Activated T-helper 1 cell treated with anti-CD3 and anti-CD28 coated beads, Interleukin-2, amount 50 U/mL, for 16 hours (primary cell): ENCODE data around the gene MICALL2.

Experiments used
- DNase-seq, 2 donors: peaks; one replicate each; pipeline ENCODE4 v3.0.0-alpha.2; 2020; ENCODE audit warnings: low read depth in 1 of 2, low spot score in 1 of 2

MICALL2 gene

DNA sequence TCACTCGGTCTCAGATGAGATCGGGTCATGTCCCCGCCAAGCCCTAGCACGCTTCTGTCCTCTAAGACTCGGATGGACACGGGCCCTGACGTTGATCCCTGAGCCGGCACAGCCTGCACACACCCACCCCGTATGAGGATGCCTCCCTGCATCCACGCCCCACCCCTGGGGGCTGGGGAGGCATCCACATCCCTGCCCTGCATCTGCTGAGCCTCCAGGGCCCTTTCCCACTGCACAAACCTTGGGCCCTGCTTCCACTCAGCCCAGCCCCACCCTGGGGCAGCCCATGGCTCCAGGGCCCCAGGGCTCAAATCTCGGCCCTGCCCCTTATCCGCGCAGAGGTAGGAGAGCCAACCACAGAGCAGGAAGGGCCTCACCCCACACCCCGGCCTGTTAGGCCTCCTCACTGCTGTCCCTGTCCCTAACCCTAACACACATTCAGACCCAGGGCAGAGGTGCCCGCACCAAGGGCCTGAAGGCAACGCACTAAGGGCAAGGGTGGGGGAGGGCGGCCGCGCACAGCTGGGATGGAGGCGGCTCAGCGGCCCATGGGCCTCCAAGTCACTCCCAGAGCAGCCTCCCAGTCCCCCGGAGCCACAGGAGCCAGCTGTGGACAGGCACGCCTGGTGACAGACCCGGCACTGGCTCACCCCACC, 9.5 kb upstream of the MICALL2 start:
- DNase-seq: no peak

DNA sequence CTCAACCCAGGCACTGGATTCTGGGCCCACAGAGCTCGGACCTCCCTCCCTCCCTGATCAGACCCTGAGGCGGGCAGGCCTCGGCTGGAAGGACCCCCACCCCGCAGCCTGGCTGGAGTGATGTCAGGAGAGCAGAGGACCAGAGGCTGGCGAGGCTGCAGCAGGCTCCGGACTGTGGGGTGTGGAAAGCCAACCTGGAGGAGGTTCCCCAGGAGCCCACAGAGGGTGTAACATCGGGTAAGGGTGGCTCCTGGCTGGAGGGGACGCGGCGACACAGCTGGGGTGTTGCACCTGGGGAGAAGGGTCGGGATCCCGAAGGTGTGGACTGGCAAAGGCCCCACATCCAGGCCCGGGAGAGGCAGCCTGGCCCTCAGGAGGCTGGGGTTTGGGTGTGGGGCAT, 8.9 kb upstream of the MICALL2 start:
- no peak for DNase-seq

DNA sequence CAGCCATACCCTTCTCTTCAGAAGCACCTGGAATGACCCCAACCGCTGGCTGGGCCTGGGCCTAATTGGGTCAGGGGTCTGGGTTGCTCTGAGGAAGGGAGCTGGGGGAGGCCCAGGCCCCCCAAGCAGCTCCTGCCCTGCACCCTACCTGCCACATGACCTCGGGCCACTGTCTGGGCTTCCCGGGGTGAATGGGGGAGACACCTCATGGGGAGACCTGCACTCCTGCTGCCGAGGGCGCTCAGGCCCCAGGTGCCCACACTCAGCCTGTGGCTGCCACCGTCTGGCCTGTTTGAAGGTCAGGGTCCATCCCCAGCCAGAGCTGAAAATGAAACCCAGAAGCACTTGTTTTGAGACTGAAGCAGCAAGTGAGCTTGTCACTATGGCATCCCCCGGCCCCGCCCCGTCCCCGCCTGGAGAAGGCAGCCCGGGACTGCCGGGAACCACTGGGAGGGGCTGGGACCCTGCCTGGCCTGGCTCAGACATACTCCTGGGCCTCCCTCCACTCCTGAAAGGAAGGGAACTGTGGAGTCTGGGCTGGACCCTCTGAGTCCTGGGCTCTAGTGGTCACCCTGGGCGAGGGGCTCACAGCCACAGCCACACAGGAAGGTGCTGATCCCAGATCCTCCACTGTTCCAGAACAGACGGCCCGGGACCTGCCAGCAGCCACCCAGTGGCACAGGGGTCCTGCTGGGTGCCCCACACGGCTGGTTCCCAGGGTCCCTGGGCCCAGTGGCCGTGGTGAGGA, 7.4 kb upstream of the MICALL2 start:
- no peak for DNase-seq

DNA sequence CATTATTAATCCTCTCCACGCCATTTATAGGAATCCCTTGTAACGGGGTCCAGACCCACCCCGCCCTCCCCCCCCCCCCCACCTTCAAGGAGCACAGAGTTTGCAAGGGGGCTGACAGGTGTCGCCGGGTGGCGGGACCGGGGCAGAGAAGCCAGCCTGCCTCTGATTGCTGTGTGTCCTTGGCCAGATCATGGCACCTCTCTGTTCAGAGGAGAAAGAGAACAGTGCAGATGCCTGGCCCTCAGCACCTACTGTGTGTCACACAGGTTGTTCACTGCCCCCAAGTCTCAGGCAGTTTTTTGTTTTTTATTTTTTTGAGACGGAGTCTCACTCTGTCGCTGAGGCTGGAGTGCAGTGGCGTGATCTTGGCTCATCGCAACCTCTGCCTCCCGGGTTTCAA, 5.4 kb upstream of the MICALL2 start:
- no peak for DNase-seq

DNA sequence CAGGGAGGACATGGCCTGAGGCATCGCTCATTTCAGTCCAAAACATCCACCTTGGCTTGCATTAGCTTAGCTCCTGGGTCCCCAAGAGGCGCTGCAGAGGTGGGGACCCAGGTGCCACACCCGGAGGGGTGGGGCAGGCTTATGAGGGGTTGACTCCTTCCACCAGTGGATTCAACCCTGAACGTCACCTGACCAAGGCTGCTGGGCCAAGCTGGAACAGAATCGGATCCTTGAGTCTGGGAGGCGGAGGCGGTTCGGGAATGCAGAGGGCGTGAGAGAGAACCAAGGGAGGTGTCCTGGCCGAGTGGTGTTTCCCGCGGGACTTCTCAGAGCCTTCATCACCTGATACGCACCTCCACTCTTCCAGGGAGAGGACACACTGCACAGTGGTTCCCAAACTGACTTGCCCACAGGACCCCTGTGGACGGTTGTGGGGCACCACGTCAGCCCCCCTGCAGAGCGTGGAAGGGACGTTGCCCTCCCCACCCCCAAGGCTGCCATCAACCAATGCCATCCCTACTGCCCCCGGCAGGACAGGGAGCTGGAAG, 4.5 kb upstream of the MICALL2 start:
- no peak for DNase-seq

DNA sequence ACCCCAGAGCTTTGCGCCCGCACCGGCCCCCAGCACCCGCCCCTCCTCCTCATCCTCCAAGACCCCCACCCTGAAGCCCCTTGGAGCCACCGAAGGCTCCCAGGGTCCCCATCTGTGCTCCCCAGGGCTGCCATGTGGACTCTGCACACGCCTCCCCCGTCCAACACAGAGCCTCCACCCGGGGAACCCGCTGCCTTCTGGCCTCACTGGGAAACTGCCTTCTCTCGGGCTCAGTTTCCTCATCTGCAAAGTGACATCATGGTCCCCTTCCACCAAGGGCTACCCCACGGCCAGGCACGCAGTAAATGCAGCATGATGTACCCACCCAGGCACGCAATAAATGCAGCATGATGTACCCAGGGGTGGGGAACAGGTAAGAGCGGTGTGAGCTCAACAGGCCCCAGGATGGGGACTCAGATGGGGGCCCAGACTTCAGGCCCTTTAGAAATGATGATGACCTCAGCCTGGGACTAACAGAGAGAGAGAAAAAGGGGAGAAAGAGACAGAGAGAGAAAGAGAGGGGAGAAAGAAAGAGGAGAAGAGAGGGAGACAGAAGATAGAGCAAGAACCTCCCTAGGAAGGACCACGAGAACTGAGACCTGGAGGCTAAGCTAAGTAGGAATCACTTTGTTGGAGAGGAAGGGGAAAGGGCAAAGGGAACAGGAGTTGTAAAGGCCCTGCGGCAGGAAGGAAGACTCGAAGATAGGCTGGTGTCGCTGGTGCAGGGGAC, 2.5 kb upstream of the MICALL2 start:
- no peak for DNase-seq

DNA sequence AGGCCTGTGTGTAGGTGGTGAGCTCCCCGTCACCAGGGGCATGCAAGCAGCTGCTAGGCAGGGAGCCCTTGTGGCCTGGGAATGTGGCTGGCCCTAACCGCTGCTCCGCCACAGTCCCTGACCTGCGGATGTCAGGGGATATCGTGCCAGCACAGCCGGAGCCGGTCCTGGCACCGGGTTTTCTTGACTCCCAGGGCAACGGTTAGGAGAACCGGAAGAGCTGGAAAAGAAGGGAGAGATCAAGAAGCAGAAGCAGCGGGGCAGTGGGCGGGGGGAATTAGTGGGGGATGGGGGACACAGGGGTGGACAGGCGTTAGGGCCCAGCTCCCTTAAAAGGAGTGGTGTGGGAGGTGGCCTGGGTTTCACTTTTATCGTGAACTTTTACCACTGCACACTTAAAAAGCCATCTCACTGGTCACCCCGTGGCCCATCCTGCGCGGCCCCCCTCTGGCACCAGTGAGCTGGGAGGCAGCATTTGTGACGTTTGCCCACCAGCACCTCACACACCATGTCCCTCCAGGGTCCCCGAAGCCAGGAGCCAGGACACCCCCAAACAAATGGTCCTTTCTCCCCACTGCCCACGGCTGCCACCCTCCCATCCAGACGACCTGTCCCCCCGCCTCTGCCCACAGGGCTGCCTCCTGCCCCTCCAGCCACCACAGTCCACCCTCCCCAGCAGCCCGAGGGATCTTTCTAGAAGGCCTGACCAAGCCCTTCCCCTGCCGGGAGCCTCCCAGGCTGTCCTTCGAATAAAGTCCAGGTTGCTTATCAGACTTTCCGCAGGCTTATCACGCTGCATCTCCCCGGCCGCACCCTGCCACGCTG, 1.8 kb upstream of the MICALL2 start:
- no peak for DNase-seq

DNA sequence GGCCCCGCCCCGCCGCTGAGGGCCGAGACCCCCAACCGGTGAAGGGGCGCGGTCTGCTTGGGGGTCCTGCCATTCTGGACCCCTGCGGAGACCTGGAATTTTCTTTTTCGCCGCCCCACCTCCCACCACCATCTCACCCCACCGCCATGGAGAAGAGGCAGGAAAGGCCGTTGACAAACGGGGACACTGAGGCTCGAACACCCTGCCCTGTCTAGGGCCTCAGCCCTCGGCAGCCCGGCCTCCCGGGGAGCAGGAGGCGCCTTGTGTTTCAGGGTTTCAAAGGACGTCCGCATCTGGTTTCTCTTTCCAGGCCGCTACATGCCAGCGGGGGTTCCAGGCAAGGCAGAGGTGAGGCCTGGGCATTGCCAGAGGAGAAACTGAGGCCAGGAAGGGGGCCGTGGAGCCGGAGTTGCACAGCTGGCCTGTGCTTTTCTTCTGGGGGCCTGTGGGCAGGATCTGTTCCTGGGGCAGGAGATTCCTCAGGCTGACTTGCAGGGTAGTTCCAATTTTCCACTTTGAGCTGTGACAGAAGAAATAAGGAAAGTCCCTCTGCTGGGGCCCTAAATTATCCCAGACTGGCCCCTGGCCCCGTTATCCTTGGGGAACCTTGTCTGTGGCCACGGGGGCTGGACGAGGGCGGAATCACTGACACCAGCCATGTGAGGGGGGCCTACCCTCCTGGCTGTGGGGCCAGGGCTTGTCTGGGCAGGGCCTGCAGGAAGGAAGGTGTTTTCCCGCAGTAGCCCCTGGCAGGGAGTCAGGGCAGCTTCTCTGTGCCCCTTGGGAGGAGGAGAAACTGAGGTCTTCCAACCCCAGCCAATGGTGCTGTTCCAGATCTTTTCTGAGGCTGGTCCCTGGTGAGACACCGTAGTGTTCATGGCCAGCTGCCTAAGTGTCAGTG, 900 bp upstream of the MICALL2 start:
- no peak for DNase-seq

DNA sequence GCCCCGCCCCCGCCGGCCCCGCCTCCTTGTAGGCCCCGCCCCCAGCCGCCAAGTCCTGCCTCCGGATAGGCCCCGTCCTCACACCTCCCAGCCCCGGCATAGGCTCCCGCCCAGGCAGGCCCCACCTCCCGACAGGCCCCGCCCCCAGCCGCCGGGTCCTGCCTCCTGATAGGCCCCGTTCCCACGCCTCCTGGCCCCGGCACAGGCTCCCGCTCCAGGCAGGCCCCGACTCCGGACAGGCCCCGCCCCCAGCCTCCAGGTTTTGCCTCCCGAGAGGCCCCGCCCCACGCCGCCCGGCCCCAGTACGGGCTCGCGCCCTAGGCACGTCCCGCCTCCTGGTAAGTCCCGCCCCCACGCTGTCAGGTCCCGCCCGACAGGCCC, 232 bp upstream of the MICALL2 start:
- peak; percentile 92 to 96 for DNase-seq

DNA sequence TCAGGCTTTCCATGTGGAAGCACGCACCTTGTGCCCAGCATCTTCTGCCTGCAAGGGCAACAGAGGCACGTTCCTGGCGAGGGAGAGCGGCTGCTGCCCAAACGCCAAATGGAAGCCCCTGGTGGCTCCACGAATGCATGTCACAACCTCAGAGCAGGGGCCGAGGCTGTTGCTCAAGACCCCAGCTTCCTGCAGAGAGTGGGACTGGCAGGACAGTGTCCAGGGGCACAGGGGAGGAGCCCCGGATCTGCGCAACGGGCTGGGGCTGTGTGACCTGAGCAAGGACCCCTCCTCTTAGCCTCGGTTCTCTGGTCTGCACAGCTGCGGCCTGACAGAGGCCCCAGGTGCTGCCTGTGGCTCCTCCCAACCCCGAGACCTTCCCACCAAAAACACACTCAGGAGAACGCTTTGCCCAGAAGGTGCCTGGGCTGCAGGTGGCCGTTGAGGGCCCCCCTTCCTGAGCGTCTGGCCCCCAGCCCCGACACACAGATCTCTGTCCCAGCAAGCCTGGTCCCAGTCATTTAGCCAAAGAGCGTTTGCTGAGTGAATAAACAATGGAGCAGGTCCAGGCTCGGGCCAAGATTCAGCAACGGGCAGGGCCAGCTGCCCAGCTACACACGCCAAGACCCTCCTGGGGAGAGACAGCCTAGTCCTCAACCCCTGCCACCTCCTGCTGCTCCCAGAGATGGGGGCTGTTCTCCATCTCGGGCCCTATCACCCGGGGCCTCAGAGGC, 1.2 kb downstream of the MICALL2 start:
- no peak for DNase-seq

DNA sequence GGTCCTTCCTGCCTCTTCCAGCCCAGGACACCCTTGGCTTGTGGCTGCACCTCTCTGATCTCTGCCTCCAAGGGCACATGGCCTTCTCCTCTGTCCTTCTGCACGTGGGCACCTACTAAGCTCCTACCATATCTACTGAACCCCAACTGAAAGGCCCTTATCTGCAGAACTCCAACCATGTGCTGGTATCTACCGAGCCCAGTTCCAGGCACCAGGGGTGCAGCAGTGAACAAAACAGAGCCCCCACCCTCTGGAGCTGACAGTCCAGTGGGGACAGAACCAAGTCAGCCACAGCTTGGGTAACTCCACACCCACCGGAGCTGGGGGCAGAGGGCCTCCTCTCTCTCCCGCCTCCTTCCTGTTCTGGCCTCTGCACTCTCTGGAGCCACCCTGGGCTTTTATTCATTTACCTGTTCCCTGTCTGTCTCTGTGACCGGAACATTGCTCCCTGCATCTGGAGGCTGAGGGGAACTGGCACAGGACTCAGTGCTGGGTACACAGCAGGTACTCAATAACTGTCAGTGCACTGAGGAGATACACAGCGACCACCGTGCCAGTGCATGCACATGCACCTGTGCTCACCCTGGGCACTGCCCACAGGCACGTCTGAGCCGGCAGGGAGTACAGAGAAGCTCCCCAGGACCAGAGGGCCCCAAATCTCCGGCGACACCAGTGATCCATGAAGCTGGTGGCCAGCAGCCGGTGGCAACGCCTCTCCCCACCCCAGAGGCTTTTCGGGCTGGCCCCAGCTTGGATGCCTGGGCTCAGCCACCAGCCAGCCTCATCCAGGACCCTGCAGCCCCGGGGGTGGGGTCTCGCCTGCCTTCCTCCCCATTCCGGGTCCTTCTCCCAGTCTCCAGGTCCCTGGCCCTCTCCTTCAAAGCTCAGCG, 2.0 kb downstream of the MICALL2 start:
- no peak for DNase-seq

DNA sequence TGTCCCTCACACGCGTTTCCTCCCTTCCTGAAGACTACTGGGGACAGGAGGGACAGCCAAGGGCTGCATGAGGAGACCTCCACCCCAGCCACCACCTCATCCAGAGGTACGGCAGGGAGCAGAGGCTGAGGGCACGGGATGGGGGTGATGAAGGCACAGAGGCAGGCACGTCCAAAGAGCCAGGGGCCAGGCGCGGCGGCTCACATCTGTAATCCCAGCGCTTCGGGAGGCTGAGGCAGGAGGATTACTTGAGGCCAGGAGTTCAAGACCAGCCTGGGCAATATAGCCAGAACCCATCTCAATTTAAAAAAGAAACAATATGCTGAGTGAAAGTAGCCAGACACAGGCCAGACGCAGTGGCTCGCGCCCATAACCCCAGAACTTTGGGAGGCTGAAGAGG, 3.3 kb downstream of the MICALL2 start:
- no peak for DNase-seq

DNA sequence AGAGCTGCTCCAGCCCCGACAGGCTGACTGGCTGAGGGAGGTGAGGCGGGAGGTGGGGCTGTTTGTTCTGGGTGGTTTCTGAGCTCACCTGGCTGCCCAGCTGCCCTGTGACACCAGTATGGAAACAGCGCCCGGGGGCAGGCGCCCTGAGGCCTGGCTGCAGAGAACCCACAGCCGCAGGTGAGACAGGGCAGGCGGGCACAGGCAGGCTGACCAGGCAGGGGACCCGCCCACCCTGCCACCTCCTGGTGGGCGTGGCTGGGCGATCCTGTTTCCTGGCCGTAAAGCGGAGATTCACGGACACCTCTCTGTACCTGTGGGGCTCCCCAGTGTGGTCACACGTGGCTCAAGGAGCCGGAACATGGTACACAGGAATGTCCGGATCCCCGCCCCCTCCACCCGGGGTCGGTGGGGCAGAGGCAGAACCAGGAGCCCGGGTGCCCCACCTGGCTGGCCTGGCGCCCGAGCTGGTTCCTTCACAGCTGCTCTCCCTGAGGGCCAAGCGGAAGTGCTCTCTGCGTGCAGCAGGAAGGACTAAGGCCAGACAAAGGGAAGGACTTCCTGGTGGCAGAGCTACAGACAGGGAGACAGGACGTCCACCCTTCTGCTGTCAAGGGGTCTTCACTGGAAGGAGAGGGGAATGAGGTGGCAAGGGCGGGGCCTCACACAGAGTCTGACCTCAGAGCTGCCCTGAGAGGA, 3.9 kb downstream of the MICALL2 start:
- DNase-seq: no peak

DNA sequence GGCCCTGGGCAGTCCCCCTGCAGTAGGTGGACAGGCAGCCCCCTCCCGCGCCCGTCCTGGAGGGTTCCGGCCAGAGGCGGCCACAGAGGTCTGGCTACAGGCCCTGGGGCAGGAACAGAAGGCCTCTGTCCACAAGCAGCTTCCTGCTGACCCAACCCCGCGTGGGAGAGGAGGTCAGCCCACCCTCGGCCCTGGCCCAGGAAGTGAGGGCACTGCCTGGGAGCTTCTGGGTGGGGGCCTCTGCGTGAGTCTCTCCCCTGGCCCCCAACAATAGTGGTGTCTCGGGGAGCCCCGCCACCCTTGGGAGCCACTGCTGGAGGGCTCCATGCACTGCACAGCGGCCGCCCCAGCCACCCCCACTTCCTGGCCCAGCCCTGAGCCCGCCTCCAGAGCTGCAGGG, 4.7 kb downstream of the MICALL2 start:
- DNase-seq: no peak

DNA sequence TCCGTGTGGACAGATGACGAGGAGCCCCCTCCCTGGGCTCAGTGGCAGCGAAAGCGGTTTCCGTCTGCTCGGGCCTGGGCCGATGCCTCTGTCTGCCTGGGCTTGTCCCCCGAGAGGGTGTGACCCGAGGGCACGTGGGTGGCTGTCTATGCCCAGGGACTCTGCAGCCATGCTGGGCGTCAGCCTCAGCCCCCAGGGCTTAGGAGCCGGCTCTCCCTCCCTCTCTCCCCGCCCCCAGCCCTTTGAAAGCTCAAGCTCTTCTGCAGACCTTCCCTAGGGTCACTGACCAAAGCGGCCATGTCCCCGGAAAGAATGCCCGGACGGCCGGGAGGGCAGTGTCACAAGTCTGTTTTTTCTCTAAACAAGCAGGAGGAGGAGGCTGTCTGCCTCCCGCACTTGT, 7.1 kb downstream of the MICALL2 start:
- DNase-seq: no peak

DNA sequence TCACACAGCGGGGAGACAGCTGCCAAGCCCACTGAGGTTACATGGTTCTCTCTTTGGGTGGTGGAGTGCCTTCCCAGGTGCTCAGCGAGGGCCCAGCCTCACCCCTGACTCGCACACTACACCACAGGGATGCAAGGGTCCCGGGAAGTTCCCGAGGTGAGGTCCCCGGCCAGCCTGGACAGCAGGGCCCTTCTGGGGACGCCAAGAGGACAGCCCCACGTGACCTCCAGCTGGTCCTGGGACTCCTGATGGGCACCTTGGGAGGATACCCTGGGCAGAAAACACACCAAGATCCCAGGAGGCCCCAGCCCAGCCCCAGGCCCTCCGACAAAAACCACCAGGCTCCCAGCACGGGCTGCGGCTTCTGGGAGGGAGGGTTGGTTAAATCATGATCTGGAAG, 8.3 kb downstream of the MICALL2 start:
- no peak for DNase-seq

DNA sequence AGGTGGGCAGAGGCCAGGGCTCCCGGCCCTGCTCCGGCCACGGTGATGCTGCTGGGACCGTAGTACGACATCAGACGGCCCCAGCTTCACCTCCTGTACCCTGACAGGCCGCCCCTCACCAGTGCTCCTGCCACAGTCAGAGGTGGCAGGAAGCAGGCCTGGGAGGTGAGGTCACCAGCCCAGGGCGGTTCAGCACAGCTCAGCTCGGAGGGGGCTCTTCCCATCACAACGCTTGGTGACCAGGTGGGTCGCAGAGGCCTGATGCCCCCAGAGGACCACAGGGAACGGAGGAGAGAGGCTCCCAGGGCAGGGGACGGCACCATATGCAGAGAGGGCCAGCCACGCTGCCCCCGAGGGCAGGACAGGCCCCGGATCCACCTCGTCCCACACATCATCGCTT, 8.8 kb downstream of the MICALL2 start:
- no peak for DNase-seq

DNA sequence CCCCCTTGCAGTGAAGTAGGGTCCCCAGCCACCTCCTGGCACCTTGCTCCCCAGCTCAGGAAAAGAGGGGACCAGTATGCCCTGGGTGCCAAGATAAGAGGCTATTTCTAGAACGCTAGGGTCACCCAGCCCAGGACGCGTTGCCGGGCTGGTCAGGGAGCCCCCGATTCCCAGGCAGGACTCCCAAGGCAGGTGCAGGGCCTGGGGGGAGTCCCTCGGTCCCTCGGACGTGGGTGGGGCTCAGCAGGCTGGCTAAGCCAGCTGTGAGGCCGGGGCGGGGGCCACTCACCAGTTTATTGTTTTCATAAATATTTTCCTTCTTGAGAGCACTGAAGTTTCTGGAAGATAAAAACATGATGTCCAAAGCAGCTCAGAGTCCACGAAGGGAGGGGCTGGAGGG, 9.3 kb downstream of the MICALL2 start:
- no peak for DNase-seq
